ENCODE data around the gene SLC13A3. TPM values are rescaled to one million over a fixed set of nuclear protein-coding genes. Genes with fewer than 3 reads are reported as not detected.

Gene SLC13A3
- total and polyA plus RNA-seq, 2 of the 4 experiments (the other 2 are of a cell fraction) = 2.5 to 4.2 TPM

- no peak overlapping the region for H4K8ac ChIP-seq (ENCODE audit: low read depth in 2 of 2, low read length in 2 of 2)
- H4K20me1 ChIP-seq (ENCODE audit: insufficient read depth, low read length) = no peaks in the 10 kb centered on the region
- in situ Hi-C loops (cut with MboI; ENCODE audit: low sequenced_read_pairs) (no loop called here), dilution Hi-C loops (cut with HindIII; ENCODE audit: low sequenced_read_pairs, unreplicated experiment) (no loop called here), intact Hi-C loops (cut with micrococcal nuclease) (no loop called here)
- H3K4me2 ChIP-seq (ENCODE audit: low read depth, low read length) = no peak overlapping the region
- TF ChIP-seq MAFK (IDR thresholded peaks at IDR 0.05; ENCODE audit: low read depth, low read length) (no peak), POLR2A (IDR thresholded peaks at IDR 0.05; ENCODE audit: low read depth, low read length) (no peak), FOS (IDR thresholded peaks at IDR 0.05; ENCODE audit: low read depth, low read length) (no peak), RCOR1 (IDR thresholded peaks at IDR 0.05; ENCODE audit: insufficient replicate concordance, low read length) (no peak), USF2 (IDR thresholded peaks at IDR 0.05; ENCODE audit: low read depth, low read length) (no peak), CTCF (conservative IDR thresholded peaks at IDR 0.05; ENCODE audit: low read depth, low read length) (no peak), RAD21 (IDR thresholded peaks at IDR 0.05; ENCODE audit: low read length) (no peak), CEBPB (IDR thresholded peaks at IDR 0.05; ENCODE audit: low read depth, low read length) (no peak), BHLHE40 (IDR thresholded peaks at IDR 0.05; ENCODE audit: low read depth, low read length) (no peak), RFX5 (IDR thresholded peaks at IDR 0.05; ENCODE audit: low read depth, low read length) (no peak), CHD1 (IDR thresholded peaks at IDR 0.05; ENCODE audit: low read depth, low read length) (no peak), MAZ (IDR thresholded peaks at IDR 0.05; ENCODE audit: borderline replicate concordance, low read depth, low read length) (no peak), SMC3 (IDR thresholded peaks at IDR 0.05; ENCODE audit: low read depth, low read length) (no peak), NFE2L2 (IDR thresholded peaks at IDR 0.05; ENCODE audit: low read depth, low read length) (no peak), ELK1 (IDR thresholded peaks at IDR 0.05; ENCODE audit: borderline replicate concordance, low read depth, low read length) (no peak), MXI1 (IDR thresholded peaks at IDR 0.05; ENCODE audit: borderline replicate concordance, low read depth, low read length) (no peak)
- no peaks in the 10 kb centered on the region for H3K27me3 ChIP-seq (ENCODE audit: control insufficient read depth, insufficient read depth, low read length)
- H3K4me1 ChIP-seq (ENCODE audit: control insufficient read depth, insufficient read depth, low read length) = peaks cover 11% of the 10 kb centered on the region
- no peak overlapping the region for H2BK120ac ChIP-seq (ENCODE audit: low read depth, low read length)
- no peak overlapping the region for H3K4me3 ChIP-seq (ENCODE audit: insufficient read depth, low read depth, low read length)
- H2BK5ac ChIP-seq (ENCODE audit: low read depth, low read length, poor library complexity, severe bottlenecking) = no peak overlapping the region
- DNase-seq (no peak), ATAC-seq (ENCODE audit: low read depth) (no peak)
- no peak overlapping the region for H2BK20ac ChIP-seq (ENCODE audit: low read depth, low read length)
- no TSS peak for BruUV-seq (replicated peaks)
- no peak overlapping the region for H3K18ac ChIP-seq (ENCODE audit: low read depth, low read length)
- peaks cover 12% of the 10 kb centered on the region for H3K9me1 ChIP-seq (ENCODE audit: insufficient read depth, low read length)
- H2AK9ac ChIP-seq (replicated peaks; ENCODE audit: low read depth, low read length, poor library complexity) = no peak overlapping the region
- CTCF ChIA-PET = no interaction called here
- no peaks in the 10 kb centered on the region for H3K79me1 ChIP-seq (ENCODE audit: low read depth in 1 of 2, low read length in 2 of 2)
- POLR2A ChIA-PET (ENCODE audit: unreplicated experiment) = no interaction called here
- no peaks in the 10 kb centered on the region for H3K36me3 ChIP-seq (ENCODE audit: control insufficient read depth, insufficient read depth, low read length)
- H2AFZ ChIP-seq (replicated peaks; ENCODE audit: low read length, poor library complexity) = no peak overlapping the region
- H2AK5ac ChIP-seq (ENCODE audit: low read depth, low read length) = no peak overlapping the region
- H3K9me3 ChIP-seq (ENCODE audit: control insufficient read depth, insufficient read depth, low read length) = no peaks in the 10 kb centered on the region
- H4K5ac ChIP-seq (ENCODE audit: low read depth, low read length) = no peak overlapping the region
- WGBS, 2 experiments (ENCODE audit: extremely low coverage in 2 of 2, insufficient read length in 1 of 2) = no CpG with 5 or more reads among the region's 2 CpGs
- no peak overlapping the region for H3K27ac ChIP-seq (ENCODE audit: insufficient read depth, low read length)
- no peak overlapping the region for H2BK15ac ChIP-seq (ENCODE audit: low read depth, low read length)
- H4K91ac ChIP-seq (ENCODE audit: insufficient read depth, low read depth, low read length) = no peak overlapping the region
- H3K14ac ChIP-seq (replicated peaks; ENCODE audit: low read depth, low read length) = no peak overlapping the region
- H3K4ac ChIP-seq (ENCODE audit: low read depth, low read length) = no peak overlapping the region
- no peak overlapping the region for H3K9ac ChIP-seq (ENCODE audit: low read depth, low read length)
- H3K56ac ChIP-seq (ENCODE audit: extremely low read depth, insufficient read depth, low read length) = no peak overlapping the region
- H3K23ac ChIP-seq (ENCODE audit: low read depth, low read length) = no peak overlapping the region
Measured at GRCh38 chr20:46698788-46699187, 47.5 kb upstream of the SLC13A3 start.
